Neuronal stem cell (in vitro differentiated cells): ENCODE data around the gene YWHAQ.

Experiments used
- DNase-seq: peaks from one replicate; pipeline ENCODE4 v3.0.0-alpha.2; 2013; ENCODE audit warnings: low spot score
- H2AFZ ChIP-seq: one replicate; pipeline ENCODE4 v1.6.1; 2013; ENCODE audit warnings: mild to moderate bottlenecking, low read length, inconsistent platforms
- H2AK5ac ChIP-seq: 2 replicates; pipeline ENCODE4 v1.6.1; 2013; ENCODE audit warnings: low read depth, mild to moderate bottlenecking, inconsistent platforms, low read length, moderate library complexity, mixed read lengths
- H2BK120ac ChIP-seq: 2 replicates; pipeline ENCODE4 v1.6.1; 2013; ENCODE audit warnings: low read depth, mild to moderate bottlenecking, inconsistent platforms, low read length, moderate library complexity, mixed read lengths
- H2BK12ac ChIP-seq: one replicate; pipeline ENCODE4 v1.6.1; 2013; ENCODE audit warnings: low read length, inconsistent platforms
- H2BK15ac ChIP-seq: 2 replicates; pipeline ENCODE4 v1.6.1; 2013; ENCODE audit warnings: mild to moderate bottlenecking, low read length, inconsistent platforms, mixed read lengths
- H2BK5ac ChIP-seq: one replicate; pipeline ENCODE4 v1.6.1; 2013; ENCODE audit warnings: inconsistent platforms, mild to moderate bottlenecking, low read length, moderate library complexity
- H3K14ac ChIP-seq: one replicate; pipeline ENCODE4 v1.6.1; 2013; ENCODE audit warnings: low read length, inconsistent platforms
- H3K18ac ChIP-seq: 2 replicates; pipeline ENCODE4 v1.6.1; 2013; ENCODE audit warnings: low read length, inconsistent platforms
- H3K23ac ChIP-seq: 2 replicates; pipeline ENCODE4 v1.6.1; 2013; ENCODE audit warnings: low read depth, mild to moderate bottlenecking, mixed read lengths, low read length, inconsistent platforms; ENCODE audit not compliant: poor library complexity
- H3K27ac ChIP-seq: replicated peaks from 3 replicates; pipeline ENCODE4 v1.5.1; 2013; ENCODE audit warnings: low read length, inconsistent platforms
- H3K27me3 ChIP-seq, 3 experiments: 2 replicates each; pipeline ENCODE4 v1.6.1; 2013; ENCODE audit warnings: low read length in 3 of 3, mild to moderate bottlenecking in 2 of 3, inconsistent platforms in 1 of 3, low read depth in 1 of 3, mixed read lengths in 1 of 3, moderate library complexity in 1 of 3; ENCODE audit not compliant: control insufficient read depth in 3 of 3, insufficient read depth in 3 of 3
- H3K36me3 ChIP-seq, 2 donors: replicated peaks in 1 of 2; 2 replicates each; pipeline ENCODE4 v1.6.1; 2013; ENCODE audit warnings: low read length in 2 of 2; ENCODE audit not compliant: control insufficient read depth in 2 of 2, insufficient read depth in 2 of 2
- H3K4ac ChIP-seq: 2 replicates; pipeline ENCODE4 v1.6.1; 2013; ENCODE audit warnings: inconsistent platforms, mild to moderate bottlenecking, low read length, moderate library complexity
- H3K4me1 ChIP-seq, 2 donors: 1 replicate in 1 of 2; 2 replicates in 1 of 2; pipeline ENCODE4 v1.6.1; 2013; ENCODE audit warnings: low read length in 2 of 2, low read depth in 1 of 2; ENCODE audit not compliant: control insufficient read depth in 2 of 2, insufficient read depth in 1 of 2
- H3K4me2 ChIP-seq: one replicate; pipeline ENCODE4 v1.6.1; 2013; ENCODE audit warnings: mild to moderate bottlenecking, low read length, inconsistent platforms; ENCODE audit not compliant: insufficient read depth, poor library complexity, severe bottlenecking
- H3K4me3 ChIP-seq, 2 donors: 2 replicates each; pipeline ENCODE4 v1.5.1; 2013; ENCODE audit warnings: low read length in 2 of 2, mild to moderate bottlenecking in 2 of 2, inconsistent platforms in 1 of 2, moderate library complexity in 1 of 2
- H3K79me1 ChIP-seq: one replicate; pipeline ENCODE4 v1.6.1; 2013; ENCODE audit warnings: low read depth, mild to moderate bottlenecking, inconsistent platforms, low read length, moderate library complexity
- H3K9ac ChIP-seq: one replicate; pipeline ENCODE4 v1.6.1; 2013; ENCODE audit warnings: mild to moderate bottlenecking, low read depth, low read length, inconsistent platforms; ENCODE audit not compliant: poor library complexity
- H3K9me3 ChIP-seq, 2 donors: replicated peaks in 1 of 2; 2 replicates each; pipeline versions ENCODE3 to v1.6.1; 2013; ENCODE audit warnings: low read length in 2 of 2, mild to moderate bottlenecking in 2 of 2, inconsistent platforms in 1 of 2, low read depth in 1 of 2, mixed read lengths in 1 of 2, moderate library complexity in 1 of 2; ENCODE audit not compliant: control insufficient read depth in 2 of 2, insufficient read depth in 1 of 2
- H4K8ac ChIP-seq: one replicate; pipeline ENCODE4 v1.6.1; 2013; ENCODE audit warnings: low read depth, mild to moderate bottlenecking, inconsistent platforms, low read length, moderate library complexity
- H4K91ac ChIP-seq: one replicate; pipeline ENCODE4 v1.6.1; 2013; ENCODE audit warnings: low read length, low read depth, mild to moderate bottlenecking, inconsistent platforms; ENCODE audit not compliant: poor library complexity
- WGBS, 2 donors: extraction: QIAGEN DNeasy Blood & Tissue Kit; methylation state at CpG; one replicate each; pipeline ENCODE4 v1.1.7; 2013; ENCODE audit warnings: missing lambda C conversion rate in 2 of 2, mixed read lengths in 1 of 2; ENCODE audit not compliant: insufficient read length in 2 of 2, insufficient replicate concordance in 1 of 2; ENCODE audit errors: extremely low coverage in 2 of 2; 5-methylcytosine and 5-hydroxymethylcytosine counted together

The YWHAQ gene

GRCh38 chr2:9675415-9676351 is 44.9 kb upstream of the YWHAQ start:
- Histone ChIP-seq H3K23ac (no peak overlapping the region), H2BK12ac (peak overlapping the region; percentile 84), H2BK15ac (peak overlapping the region; percentile 75), H4K8ac (no peak overlapping the region), H4K91ac (no peak overlapping the region), H3K36me3 (no peaks in the 10 kb centered on the region), H3K4me3 (no peak overlapping the region), H3K27me3 (peaks cover 0 to 5% (median 0%) of the 10 kb centered on the region in 3 experiments), H3K9ac (no peak overlapping the region), H3K14ac (no peak overlapping the region), H3K18ac (peak overlapping the region; percentile 57), H3K4me2 (peak overlapping the region; percentile 19), H3K4me1 (peaks cover 6 to 9% of the 10 kb centered on the region in 2 donors), H2AK5ac (no peak overlapping the region), H2BK120ac (no peak overlapping the region), H3K4ac (no peak overlapping the region), H3K9me3 (no peaks in the 10 kb centered on the region), H2BK5ac (no peak overlapping the region), H2AFZ (peak overlapping the region; percentile 81), H3K79me1 (no peaks in the 10 kb centered on the region), H3K27ac (no peak overlapping the region)
- no CpG with 5 or more reads among the region's 14 CpGs for WGBS, 2 donors
- DNase-seq, result no peak

GRCh38 chr2:9674891-9675414 is 44.2 kb upstream of the YWHAQ start:
- no peak overlapping the region for H2BK5ac ChIP-seq
- no peak overlapping the region for H2BK12ac ChIP-seq
- no peak overlapping the region for H3K18ac ChIP-seq
- H3K9me3 ChIP-seq, result no peaks in the 10 kb centered on the region
- WGBS, 2 donors, result 100% methylated on average over 1 of the region's 5 CpGs; no CpG with 5 or more reads in 1 of the 2 donors
- H2BK15ac ChIP-seq, result no peak overlapping the region
- no peak for DNase-seq
- H2AK5ac ChIP-seq, result no peak overlapping the region
- H3K14ac ChIP-seq, result no peak overlapping the region
- no peak overlapping the region for H3K9ac ChIP-seq
- no peak overlapping the region for H4K8ac ChIP-seq
- H3K4me2 ChIP-seq, result no peak overlapping the region
- no peak overlapping the region for H2BK120ac ChIP-seq
- peak overlapping the region; percentile 81 for H2AFZ ChIP-seq
- no peak overlapping the region for H3K4ac ChIP-seq
- no peak overlapping the region for H4K91ac ChIP-seq
- peaks cover 6 to 9% of the 10 kb centered on the region in 2 donors for H3K4me1 ChIP-seq
- H3K27ac ChIP-seq, result no peak overlapping the region
- no peaks in the 10 kb centered on the region for H3K36me3 ChIP-seq
- no peak overlapping the region for H3K23ac ChIP-seq
- H3K4me3 ChIP-seq, result no peak overlapping the region
- H3K27me3 ChIP-seq, result peaks cover 0 to 5% (median 0%) of the 10 kb centered on the region in 3 experiments
- H3K79me1 ChIP-seq, result no peaks in the 10 kb centered on the region

GRCh38 chr2:9673914-9674481 is 43.2 kb upstream of the YWHAQ start:
- H3K27ac ChIP-seq, result no peak overlapping the region
- H3K36me3 ChIP-seq, result no peaks in the 10 kb centered on the region
- H3K27me3 ChIP-seq, result peaks cover 0 to under 1% (median 0%) of the 10 kb centered on the region in 3 experiments
- H4K8ac ChIP-seq, result no peak overlapping the region
- H2AFZ ChIP-seq, result no peak overlapping the region
- H4K91ac ChIP-seq, result no peak overlapping the region
- H2BK12ac ChIP-seq, result peak overlapping the region; percentile 1
- H2AK5ac ChIP-seq, result no peak overlapping the region
- no peak overlapping the region for H3K9ac ChIP-seq
- no peak overlapping the region for H2BK15ac ChIP-seq
- H3K14ac ChIP-seq, result no peak overlapping the region
- H3K4me1 ChIP-seq, result peaks cover 6 to 9% of the 10 kb centered on the region in 2 donors
- H3K4me3 ChIP-seq, result no peak overlapping the region
- H3K4me2 ChIP-seq, result no peak overlapping the region
- no peaks in the 10 kb centered on the region for H3K79me1 ChIP-seq
- H3K23ac ChIP-seq, result no peak overlapping the region
- H3K18ac ChIP-seq, result no peak overlapping the region
- H3K4ac ChIP-seq, result no peak overlapping the region
- no peak overlapping the region for H2BK120ac ChIP-seq
- H2BK5ac ChIP-seq, result no peak overlapping the region
- WGBS, 2 donors, result no CpG with 5 or more reads among the region's 6 CpGs
- no peak for DNase-seq
- H3K9me3 ChIP-seq, result no peaks in the 10 kb centered on the region
